AG04450 (cell line): ENCODE data around the gene SGK2. TPM values are rescaled to one million over a fixed set of nuclear protein-coding genes. Genes with fewer than 3 reads are reported as not detected.

Experiments used
- CTCF ChIA-PET: fragments of 300-600, 350-600 bp; formaldehyde crosslinking; extraction: SDS; loops from one replicate; lab custom pipeline; 2022; ENCODE audit warnings: antibody characterized with exemption, inconsistent platforms; lab: Charles Lee
- POLR2A ChIA-PET: fragments of 350-600 bp; formaldehyde crosslinking; extraction: SDS; loops from one replicate; lab custom pipeline; 2021; ENCODE audit warnings: antibody characterized with exemption, inconsistent platforms; lab: Yijun Ruan, JAX
- DNase-seq: peaks from one replicate; pipeline ENCODE4 v3.0.0-alpha.2; 2011; ENCODE audit warnings: low read depth, low spot score
- H3K27ac ChIP-seq: one replicate; pipeline ENCODE4 v1.5.1; 2012; ENCODE audit warnings: low read depth, low read length, control low read depth
- H3K27me3 ChIP-seq: one replicate; pipeline ENCODE4 v1.6.0; 2012; ENCODE audit warnings: low read length; ENCODE audit not compliant: control insufficient read depth, insufficient read depth
- H3K4me3 ChIP-seq: 2 replicates; pipeline ENCODE4 v1.5.1; 2011; ENCODE audit warnings: mild to moderate bottlenecking, low read depth, low read length, control low read depth
- H3K9me3 ChIP-seq: 2 replicates; pipeline ENCODE4 v1.5.1; 2012; ENCODE audit warnings: low read length; ENCODE audit not compliant: control insufficient read depth, insufficient read depth
- polyA plus RNA-seq: library from polyadenylated mRNA; depleted of rRNA; stranded (reverse); fragments of >200 nt; gene quantifications from 2 replicates; pipeline ENCODE4 v1.2.3, GENCODE V29; 2011
- TF ChIP-seq, protein P1 (sequence below): IDR thresholded peaks from 2 replicates; pipeline ENCODE4 v1.5.1; 2011; ENCODE audit warnings: low read depth, low read length, control low read depth, inconsistent platforms

SGK2 gene
- polyA plus RNA-seq, 1 experiment, result 0.12 TPM

DNA sequence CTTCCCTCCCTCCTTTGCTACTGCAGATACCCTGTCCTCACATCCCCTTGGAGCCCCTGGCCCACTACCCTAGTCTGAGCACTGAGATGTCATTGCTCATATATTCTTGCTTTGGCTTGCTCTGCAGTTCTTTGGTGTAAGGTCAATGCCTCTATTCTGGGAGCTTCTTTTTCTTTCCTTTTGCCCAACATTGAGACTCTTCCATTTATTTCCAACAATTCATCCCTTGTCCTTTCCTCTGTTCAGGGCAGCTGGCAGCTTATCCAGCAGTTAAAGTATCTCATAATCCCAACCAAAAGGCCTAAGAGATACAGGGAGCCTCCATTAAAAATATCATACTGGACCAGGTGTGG, 27.8 kb upstream of the SGK2 start:
- DNase-seq, result no peak
- ChIA-PET POLR2A (no interaction called here), CTCF (interaction anchor here (1.3 kb wide), 1 partner anchor 161 kb away, joined by 3 read pairs; no protein-coding TSS in a partner anchor)
- TF ChIP-seq, protein P1, sequence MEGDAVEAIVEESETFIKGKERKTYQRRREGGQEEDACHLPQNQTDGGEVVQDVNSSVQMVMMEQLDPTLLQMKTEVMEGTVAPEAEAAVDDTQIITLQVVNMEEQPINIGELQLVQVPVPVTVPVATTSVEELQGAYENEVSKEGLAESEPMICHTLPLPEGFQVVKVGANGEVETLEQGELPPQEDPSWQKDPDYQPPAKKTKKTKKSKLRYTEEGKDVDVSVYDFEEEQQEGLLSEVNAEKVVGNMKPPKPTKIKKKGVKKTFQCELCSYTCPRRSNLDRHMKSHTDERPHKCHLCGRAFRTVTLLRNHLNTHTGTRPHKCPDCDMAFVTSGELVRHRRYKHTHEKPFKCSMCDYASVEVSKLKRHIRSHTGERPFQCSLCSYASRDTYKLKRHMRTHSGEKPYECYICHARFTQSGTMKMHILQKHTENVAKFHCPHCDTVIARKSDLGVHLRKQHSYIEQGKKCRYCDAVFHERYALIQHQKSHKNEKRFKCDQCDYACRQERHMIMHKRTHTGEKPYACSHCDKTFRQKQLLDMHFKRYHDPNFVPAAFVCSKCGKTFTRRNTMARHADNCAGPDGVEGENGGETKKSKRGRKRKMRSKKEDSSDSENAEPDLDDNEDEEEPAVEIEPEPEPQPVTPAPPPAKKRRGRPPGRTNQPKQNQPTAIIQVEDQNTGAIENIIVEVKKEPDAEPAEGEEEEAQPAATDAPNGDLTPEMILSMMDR, result no peak
- no peaks in the 10 kb centered on the region for H3K9me3 ChIP-seq
- H3K27me3 ChIP-seq, result no peaks in the 10 kb centered on the region
- no peak overlapping the region for H3K4me3 ChIP-seq
- H3K27ac ChIP-seq, result no peak overlapping the region

DNA sequence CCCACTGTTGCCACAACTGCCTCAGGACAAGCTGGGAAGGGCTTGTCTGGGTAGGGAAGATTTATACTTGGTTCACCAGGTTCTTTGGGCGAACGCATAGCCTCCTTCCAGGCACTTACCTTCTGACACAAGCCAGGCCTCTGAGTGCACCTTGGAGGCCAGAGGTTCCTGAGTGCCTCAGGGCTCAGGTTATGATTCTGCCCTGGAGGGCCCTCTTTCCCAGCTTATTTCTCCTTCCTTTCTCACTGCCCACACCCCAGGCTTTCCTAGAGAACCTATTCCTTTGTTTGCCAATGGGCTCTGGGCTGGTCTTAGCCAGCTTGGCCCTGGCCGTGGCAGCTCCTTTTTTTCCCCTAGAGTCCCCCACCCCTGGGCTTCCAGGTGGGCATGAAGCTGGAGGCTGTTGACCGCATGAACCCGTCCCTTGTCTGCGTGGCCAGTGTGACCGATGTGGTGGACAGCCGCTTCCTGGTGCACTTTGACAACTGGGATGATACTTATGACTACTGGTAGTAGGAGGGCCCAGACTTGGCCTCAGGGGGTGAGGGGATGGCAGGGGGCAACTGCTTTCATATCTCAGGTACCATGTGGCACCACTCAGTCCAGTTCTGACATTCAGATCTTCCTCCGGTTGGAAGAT, 26.3 kb upstream of the SGK2 start:
- no peak for DNase-seq
- Histone ChIP-seq H3K9me3 (no peaks in the 10 kb centered on the region), H3K4me3 (no peak overlapping the region), H3K27ac (peak overlapping the region; percentile 11), H3K27me3 (no peaks in the 10 kb centered on the region)
- ChIA-PET POLR2A (interaction anchor here (1.4 kb wide), 1 partner anchor 51 kb away, joined by 4 read pairs; no protein-coding TSS in a partner anchor), CTCF (interaction anchor here (0.6 to 1.3 kb wide), 3 partner anchors 15 to 548 kb away, joined by 3 to 6 read pairs (median 4); no protein-coding TSS in a partner anchor)
- TF ChIP-seq, protein P1, result no peak

- Histone ChIP-seq H3K27ac (no peak overlapping the region), H3K27me3 (no peaks in the 10 kb centered on the region), H3K4me3 (no peak overlapping the region), H3K9me3 (no peaks in the 10 kb centered on the region)
- ChIA-PET CTCF (interaction anchor here (0.9 to 1.3 kb wide), 2 partner anchors 16 to 547 kb away, joined by 3 to 6 read pairs; no protein-coding TSS in a partner anchor), POLR2A (interaction anchor here (1.4 kb wide), 1 partner anchor 51 kb away, joined by 4 read pairs; no protein-coding TSS in a partner anchor)
- TF ChIP-seq, protein P1, result no peak
- DNase-seq, result no peak
These were observed 25.8 kb upstream of the SGK2 start for GRCh38 chr20:43533060-43533459.

DNA sequence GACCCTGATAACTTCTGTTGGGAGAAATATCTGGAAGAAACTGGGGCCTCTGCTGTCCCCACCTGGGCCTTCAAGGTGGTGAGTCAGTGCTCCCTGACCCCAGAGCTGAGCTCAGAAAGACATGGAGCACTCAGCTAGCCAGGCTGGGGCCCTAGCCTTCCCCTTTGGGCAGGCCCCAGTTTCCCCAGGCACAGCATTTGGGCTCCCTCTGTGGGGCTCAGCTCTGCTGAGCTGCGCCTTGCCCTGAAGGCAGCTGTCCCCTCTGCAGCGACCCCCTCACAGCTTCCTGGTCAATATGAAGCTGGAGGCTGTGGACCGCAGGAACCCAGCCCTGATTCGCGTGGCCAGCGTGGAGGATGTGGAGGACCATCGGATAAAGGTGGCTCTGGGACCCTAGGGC, 24.8 kb upstream of the SGK2 start:
- H3K27ac ChIP-seq, result no peak overlapping the region
- H3K9me3 ChIP-seq, result no peaks in the 10 kb centered on the region
- ChIA-PET CTCF (no interaction called here), POLR2A (no interaction called here)
- H3K27me3 ChIP-seq, result no peaks in the 10 kb centered on the region
- DNase-seq, result no peak
- no peak overlapping the region for H3K4me3 ChIP-seq
- TF ChIP-seq, protein P1, result no peak

- no peaks in the 10 kb centered on the region for H3K9me3 ChIP-seq
- ChIA-PET POLR2A (no interaction called here), CTCF (interaction anchor here (1.0 kb wide), 1 partner anchor 546 kb away, joined by 3 read pairs; no protein-coding TSS in a partner anchor)
- no peak for DNase-seq
- no peak overlapping the region for H3K4me3 ChIP-seq
- TF ChIP-seq, protein P1, result no peak
- H3K27me3 ChIP-seq, result no peaks in the 10 kb centered on the region
- H3K27ac ChIP-seq, result no peak overlapping the region
These were observed 24.0 kb upstream of the SGK2 start for GRCh38 chr20:43534791-43535350.
